PC-3 (cell line): ENCODE data around the gene KHNYN.

Source experiments
- EZH2 ChIP-seq: fragments of 300-600 bp; sonication (generic); IDR thresholded peaks from one replicate; pipeline ENCODE4 v1.6.1; 2017; ENCODE audit warnings: antibody characterized with exemption, mild to moderate bottlenecking, low read length; ENCODE audit not compliant: unreplicated experiment
- EZH2phosphoT487 ChIP-seq: fragments of 300-600 bp; sonication (generic); IDR thresholded peaks from 2 replicates; pipeline ENCODE4 v1.6.1; 2018; ENCODE audit warnings: mild to moderate bottlenecking, antibody characterized with exemption, low read length, borderline replicate concordance
- TF ChIP-seq, protein P1 (sequence below): fragments of 300-600 bp; sonication (generic); conservative IDR thresholded peaks from 2 replicates; pipeline ENCODE4 v1.5.1; 2017; ENCODE audit warnings: antibody characterized with exemption, low read depth, mild to moderate bottlenecking, low read length

DNA sequence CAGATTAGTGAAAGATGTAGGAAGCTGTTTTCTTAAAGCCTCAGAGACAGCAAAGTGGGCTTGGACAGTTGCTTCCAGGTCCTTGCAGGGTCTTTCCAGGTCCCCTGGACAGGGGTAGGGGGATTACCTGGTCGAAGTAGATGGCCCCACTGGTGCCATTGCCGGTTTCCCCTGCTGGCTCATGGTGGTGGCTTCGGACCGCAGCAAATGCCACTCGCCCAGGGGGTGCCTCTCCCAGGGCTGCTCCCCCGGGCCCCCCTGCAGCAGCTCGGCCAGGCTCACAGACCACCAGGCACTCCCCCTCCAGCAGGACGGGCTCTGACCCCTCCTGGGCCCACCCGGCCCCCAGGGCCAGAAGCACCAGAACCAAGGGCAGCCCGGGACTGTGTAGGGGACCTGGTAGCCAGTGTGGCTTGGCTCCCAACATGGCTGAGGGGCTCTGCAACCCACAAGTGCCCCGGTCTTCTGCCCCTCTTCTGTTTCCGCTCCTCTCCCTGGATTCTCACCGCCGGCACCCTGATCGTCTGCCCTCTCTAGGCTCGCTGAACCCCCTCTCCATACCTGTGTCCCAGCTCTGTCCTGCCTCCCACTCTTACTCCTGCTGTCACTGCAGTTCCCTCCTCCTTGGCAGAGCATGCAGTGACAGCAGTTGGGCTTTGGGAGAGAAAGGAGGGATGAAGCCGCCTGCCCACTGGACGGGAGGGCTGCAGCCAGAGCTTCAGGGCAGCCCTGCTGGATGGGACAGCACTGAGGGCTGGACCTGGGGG lies 943 bp upstream of the KHNYN start:
- TF ChIP-seq EZH2 (no peak), EZH2phosphoT487 (no peak)
- TF ChIP-seq, protein P1, sequence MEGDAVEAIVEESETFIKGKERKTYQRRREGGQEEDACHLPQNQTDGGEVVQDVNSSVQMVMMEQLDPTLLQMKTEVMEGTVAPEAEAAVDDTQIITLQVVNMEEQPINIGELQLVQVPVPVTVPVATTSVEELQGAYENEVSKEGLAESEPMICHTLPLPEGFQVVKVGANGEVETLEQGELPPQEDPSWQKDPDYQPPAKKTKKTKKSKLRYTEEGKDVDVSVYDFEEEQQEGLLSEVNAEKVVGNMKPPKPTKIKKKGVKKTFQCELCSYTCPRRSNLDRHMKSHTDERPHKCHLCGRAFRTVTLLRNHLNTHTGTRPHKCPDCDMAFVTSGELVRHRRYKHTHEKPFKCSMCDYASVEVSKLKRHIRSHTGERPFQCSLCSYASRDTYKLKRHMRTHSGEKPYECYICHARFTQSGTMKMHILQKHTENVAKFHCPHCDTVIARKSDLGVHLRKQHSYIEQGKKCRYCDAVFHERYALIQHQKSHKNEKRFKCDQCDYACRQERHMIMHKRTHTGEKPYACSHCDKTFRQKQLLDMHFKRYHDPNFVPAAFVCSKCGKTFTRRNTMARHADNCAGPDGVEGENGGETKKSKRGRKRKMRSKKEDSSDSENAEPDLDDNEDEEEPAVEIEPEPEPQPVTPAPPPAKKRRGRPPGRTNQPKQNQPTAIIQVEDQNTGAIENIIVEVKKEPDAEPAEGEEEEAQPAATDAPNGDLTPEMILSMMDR = no peak
